HG03575 (cell line): Measurements from ENCODE around the gene OR2AG2.

Experiments used
- ATAC-seq: cut with Tn5 transposase; IDR thresholded peaks from one replicate; pipeline ENCODE4 v1.9.1; 2021; ENCODE audit not compliant: unreplicated experiment, insufficient number of reproducible peaks, low FRiP score; ENCODE audit errors: extremely low read depth

Gene OR2AG2

DNA sequence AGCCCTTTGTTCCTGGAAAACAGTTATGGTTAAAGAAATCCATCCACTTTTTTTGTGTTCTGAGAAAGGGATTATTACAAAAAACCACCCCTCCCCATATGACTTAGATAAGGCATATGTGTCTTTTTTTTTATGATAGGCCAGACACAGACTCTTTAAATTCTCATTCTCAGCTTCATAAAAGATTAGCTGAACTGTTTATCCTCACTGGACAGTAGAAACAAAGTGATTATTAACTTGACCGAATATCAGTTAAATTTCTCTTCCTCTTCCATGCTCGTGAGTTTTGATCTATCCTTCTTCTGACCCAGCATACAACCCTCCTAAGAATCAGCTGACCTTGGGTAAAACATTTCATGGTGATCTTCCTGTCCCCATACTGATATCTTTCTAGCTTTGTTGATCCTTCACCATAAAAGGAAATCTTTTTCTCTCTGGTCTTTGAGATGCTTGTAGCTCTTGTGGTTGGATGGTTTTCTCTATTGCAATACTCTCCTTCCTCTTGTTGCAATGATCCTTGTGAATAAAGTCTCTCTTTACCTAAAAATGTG lies 26.2 kb downstream of the OR2AG2 start:
- peak; percentile 38 for ATAC-seq

DNA sequence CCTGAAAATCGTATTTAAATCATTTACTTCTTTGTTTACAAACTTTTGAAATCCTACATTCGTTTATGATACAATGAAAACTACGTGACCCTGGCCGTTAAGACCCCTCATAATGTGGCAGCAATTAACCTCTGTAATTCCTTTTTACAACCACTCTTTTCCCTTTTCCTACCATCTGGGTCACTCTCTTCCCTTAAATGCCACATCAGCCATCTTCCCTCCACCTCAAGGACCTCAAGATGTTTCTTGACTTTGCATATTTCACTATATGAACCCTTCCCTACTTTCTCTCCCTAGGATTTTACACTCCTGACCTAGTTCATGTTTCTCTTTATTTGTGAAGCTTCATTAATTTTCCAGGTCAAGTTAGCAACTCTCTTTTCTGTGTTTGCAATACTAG lies 26.8 kb downstream of the OR2AG2 start:
- ATAC-seq, result no peak

DNA sequence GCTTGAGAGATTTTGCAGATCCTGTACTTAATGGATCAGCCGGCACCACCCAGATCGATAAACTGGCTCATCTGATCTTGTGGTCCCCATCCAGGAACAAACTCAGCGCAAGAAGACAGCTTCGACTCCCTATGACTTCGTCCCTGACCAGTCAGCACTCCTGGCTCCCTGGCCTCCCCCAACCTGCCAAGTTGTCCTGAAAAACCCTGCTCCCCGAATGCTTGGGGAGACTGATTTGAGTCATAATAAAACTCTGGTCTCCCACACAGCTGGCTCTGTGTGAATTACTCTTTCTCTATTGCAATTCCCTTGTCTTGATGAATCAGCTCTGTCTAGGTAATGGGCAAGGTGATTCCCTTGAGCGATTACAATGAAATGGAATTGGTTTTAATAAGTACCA lies 29.5 kb downstream of the OR2AG2 start:
- no peak for ATAC-seq

DNA sequence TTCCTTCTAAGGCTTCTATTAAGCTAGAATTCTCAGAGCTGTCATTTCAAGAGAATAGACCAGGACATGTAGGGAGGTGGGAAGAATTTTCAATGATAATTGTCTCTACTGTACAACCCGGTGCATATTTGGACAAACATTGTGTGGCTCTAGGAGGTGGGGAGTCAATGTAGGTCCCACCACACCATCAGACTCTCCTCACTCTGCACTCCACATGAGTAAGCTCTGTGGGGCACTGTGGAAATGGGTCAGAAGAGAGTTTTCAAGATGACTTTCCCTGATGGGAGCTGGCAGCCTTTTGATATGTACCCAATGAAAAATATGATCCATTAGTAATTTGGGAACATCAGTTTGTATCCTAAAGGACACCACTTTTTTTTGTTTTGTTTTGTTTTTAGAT lies 33.2 kb downstream of the OR2AG2 start:
- ATAC-seq, result no peak

DNA sequence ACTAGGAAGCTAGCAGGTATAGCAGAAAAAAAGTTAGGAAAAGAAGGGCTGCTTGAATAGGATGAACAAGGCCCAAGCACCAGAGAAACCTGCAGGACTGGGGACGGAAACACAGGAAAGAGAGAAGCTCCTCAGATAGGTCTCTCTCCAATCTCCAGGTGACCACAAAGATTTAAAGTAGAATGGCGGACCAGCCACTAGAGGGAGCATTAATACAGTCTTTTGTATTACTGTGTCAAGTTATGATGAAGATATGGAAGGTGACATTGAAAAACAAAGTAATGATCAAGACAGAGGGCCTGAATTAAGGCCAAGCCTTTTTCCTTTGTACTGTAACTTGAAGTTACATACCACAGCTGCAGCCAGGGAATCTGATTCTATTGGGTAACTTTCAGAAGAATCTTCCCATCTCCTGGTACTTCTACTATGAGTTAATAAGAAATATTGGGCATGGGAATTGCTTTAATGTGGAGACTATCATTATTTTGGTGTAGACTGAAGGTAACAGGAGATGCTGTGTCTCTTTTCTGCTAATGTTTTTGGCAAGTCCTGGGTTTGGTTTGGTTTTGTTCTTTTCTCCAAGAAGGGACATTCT lies 33.8 kb downstream of the OR2AG2 start:
- no peak for ATAC-seq

DNA sequence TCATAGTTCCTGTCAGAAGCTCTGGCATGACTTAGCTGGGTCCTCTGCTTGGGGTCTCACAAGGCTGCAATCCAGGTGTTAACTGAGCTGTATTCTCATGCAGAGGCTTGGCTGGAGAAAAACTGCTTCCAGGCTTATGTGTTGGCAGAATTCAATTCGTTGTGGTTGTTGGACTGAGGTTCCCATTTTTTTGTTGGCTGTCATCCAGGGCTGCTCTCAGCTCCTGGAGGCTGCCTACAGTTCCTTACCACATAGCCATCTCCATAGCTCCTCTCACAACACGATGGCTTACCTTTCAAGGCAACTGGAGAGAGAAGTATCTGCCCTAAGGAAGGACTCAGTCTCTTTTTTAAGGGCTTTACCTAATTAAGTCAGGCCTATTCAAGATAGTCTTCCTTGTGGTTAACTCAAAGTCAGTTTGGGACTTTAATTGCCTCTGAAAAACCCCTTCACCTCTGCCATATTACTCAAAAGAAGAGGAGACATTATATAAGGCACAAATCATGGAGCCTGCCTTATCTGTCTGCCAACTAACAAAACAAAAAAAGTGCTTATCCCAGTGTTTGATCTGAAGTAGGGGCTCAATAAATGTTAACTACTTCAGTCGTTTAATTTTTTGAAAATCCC lies 35.2 kb downstream of the OR2AG2 start:
- no peak for ATAC-seq

DNA sequence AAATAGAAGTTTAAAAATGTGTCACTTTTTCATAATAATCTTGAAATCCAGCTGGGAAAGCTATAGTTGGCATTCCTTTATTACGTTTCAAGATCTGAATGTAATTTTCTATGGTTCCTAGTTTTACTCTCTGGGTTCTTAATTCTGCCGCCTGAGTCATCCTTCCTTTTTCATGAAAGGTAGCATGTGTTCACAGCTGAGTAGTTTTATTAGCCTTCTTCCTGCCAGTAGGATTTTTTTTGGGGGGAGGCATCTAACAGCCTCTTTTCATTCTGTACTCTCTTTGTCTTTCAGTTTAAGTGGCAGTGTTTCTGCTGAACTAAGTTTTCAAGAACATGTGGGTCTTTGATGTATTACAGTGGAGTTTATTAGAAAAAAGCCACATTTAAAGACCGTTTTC lies 36.5 kb downstream of the OR2AG2 start:
- no peak for ATAC-seq

DNA sequence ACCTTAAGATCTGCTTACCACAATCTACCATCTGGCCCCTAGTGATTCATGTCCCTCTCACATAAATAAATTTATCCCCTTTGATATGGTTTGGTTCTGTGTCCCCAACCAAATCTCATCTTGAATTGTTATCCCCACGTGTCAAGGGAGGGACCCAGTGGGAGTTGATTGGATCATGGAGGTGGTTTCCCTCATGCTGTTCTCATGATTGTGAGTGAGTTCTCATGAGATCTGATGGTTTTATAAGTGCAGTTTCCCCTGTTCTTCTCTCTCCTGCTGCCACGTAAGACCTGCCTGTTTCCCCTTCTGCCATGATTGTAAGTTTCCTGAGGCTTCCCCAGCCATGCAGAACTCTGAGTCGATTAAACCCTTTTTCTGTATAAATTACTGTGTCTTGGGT lies 37.2 kb downstream of the OR2AG2 start:
- ATAC-seq, result no peak

DNA sequence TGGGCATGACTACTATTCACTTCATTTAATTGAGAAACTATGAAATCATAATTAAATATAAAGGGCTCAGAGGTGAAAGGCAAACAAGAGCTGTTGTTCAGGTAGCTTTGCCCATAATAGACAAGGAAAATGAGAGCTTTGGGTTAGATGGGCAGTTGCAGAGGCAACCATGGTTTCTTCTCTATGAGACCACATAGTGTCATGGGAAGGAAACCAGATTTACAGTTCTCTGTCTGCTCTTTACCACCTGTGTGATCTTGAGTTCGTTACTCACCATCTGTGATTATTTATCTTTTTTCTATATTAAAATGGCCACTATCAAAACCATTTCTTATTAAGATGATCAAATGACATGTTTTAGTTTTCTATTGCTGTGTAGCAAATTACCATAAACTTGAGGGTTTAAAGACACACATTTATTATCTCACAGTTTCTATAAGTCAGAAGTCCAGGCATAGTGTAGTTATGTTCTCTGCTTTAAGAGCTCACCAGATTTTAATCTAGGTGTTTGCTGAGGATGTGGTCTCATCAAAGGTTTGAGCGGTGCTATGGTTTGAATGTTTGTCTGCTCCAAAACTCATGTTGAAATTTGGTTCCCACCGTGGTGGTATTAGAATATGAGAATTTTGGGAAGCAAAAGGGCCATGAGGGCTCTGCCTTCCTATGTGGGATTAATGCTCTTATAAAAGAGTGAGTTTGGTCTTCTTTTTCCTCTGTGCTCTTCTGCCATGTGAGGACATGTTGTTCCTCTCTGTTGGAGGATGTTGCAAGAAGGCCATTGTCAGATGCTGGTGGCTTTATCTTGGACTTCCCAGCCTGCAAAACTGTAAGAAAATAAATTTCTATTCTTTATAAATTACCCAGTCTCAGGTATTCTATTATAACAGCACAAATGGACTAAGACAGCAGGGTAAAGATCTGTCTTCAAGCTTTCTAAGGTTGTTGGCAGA lies 38.2 kb downstream of the OR2AG2 start:
- no peak for ATAC-seq

DNA sequence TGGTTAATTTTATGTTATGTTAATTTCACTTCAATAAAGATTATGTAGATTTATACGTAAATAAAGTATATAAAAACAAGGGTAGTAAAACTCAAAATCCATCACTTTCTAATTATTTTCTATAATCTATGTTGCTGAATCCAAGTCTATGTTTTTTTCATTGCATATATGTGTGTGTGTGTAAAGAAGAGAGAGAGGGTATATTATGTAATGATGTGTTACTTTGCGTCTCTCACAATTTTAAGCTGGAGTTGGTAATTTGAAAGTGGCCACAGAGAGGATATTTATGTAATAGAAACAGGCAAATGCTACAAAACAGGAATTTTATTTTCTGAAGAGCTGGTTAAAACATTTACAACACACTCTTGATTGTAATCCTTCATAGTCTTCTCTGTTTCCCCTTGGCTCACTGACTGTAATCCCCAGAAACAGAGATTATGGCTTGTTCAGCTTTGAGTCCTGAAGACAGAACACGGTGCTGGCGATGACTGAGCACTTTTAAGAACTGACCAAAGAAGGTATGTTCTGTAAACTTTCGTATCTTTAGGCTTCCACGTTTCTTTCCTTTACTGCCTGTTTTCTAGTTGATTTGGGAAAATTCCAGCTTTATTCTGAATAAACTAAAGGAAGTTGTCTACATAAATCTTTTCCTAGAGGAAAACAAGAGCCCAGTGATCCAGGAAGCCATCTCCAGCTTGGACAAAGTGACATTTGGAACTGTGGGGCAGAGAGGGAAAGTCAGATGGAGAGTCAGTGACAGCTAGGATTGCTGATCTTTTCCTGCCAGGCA lies 43.6 kb downstream of the OR2AG2 start:
- ATAC-seq, result no peak

DNA sequence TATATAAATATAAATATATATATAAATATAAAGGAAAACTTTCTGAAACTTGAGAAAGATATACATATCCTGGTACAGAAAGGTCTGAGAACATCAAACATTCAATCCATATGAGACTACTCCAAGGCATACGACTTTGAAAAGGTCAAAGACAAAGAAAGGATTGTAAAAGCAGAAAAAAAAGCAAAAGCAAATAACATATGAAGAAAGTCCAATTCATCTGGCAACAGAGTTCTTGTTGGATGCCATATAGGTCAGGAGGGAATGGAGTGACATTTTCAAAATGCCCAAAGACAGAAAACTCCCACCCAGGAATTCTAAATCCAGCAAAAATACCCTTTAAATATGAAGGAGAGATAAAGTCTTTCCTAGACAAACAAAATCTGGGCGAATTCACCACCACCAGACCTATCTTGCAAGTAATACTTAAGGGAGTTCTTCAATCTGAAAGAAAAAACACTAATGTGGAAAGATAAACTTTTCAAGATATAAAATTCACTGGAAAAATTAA lies 46.3 kb downstream of the OR2AG2 start:
- no peak for ATAC-seq

DNA sequence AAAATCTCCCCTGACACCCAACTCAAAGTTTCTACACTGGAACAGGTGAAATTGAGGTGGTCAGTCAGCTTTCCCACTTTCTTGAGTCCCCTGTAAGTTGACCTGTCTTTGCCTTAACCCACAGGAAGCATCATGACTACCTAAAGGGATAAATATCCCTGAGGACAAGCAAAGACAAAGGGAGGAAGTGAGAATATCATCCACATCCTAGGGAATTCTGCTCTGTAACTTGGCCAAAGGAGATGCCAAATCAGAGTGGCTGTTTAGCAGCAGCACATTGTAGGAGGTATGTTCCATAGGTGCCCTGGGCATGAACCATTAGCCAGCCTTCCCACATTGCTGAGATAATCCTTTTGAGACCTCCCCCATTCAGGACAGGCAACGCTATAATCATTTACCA lies 47.8 kb downstream of the OR2AG2 start:
- ATAC-seq, result no peak

DNA sequence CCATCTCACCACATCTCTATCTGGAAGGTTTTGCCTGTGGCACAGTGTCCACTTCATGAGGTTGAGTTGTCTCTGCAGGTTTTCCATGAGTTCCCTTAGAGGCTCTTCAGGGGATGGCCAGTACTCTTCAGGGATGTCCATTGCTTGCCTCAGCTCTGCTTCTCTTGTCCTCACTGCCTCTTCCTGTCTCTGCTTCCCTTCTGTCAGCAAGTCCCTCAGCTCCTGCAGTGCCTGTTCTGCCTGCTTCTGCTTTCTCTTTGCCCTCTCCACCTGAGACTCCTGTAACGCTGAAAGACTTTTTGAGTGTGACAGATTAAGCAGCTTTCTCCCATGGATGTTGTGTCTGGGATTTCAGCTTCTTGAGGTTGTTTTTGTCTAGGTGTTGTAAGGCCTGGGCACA lies 50.4 kb downstream of the OR2AG2 start:
- no peak for ATAC-seq

DNA sequence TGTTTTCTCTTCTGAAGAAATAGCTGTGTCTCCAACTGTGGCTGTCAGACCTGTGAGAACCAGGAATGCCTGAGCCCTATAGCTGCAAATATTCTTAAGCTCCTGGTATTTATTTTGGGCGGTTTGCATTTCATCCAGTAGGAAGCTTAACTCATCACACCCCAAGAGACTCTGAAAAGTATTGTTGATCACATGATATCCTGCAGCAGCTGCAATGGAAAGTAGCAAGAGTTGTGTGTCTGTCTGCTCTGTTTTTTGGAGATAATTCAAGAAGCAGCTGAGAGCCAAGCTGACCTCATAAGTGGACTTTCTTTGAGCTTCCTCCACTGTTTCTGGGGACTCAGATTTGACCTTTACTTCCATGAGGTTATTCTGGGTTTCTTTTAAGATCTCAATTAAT lies 52.2 kb downstream of the OR2AG2 start:
- no peak for ATAC-seq

DNA sequence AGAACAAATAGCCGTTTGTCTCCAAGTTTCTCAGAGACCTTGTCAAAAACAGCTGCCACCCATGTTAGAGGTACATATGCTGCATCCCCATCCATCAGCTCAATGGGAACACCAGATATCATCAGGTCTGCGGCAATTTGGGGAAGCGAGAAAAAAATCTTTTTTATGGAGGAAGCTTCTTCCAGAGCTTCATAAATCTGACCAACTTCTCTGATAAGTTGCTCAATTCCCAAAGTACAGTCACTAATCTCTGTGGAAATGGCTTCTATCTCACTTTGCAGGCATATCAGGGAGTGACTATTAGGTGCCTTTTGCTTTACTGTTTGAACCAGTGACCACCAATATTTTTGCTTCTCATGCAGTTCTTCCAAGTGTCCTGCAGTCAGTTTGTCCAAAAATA lies 54.4 kb downstream of the OR2AG2 start:
- ATAC-seq, result no peak
